Measurements from ENCODE around the gene SLC35G2.
"Not testable (repeated sequence)": the region's sequence is repeated elsewhere in the genome, so short reads cannot be mapped to it uniquely, and the experiment has no call there.

Gene SLC35G2

DNA sequence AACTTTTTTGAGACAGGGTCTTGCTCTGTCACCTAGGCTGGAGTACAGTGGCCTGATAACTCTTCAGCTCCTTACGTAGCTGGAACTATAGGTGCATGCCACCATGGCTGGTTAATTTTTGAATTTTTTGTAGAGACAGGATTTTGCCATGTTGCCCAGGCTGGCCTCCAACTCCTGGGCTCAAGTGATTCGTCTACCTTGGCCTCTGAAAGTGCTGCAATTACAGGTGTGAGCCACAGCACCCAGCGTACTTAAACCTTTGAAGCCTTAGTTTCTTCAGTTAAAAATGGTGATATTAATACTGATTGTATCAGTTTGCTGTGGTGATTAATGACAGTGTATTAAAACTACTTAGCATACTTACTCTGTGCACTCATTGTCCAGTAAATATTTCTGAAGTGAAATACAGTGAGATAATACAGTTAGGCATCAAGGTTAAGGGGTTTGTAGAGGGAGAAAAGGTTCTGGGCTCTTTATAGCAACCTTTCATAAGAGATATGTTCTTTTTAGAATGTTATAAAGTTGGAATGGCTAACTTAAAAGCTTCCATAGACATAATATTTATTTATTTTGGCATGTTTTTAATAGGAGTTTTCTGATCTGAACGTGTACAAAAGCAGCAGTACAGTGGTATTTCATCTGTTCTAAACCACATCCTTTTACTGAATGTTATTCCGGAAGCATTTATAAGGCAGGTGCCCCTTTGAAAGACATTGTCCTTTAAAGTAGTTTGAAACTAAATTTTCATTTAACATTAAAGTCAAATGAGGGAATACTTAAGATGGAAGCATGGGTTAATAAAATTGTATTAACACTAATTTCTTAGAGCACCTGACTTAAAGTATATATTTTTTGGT lies 66.7 kb downstream of the SLC35G2 start:
- Histone ChIP-seq H3K36me3 (ENCODE audit: control insufficient read depth, insufficient read depth, low read length) (no peaks in the 10 kb centered on the region), H3K27ac (ENCODE audit: low read length) (no peak overlapping the region), H3K4me3 (ENCODE audit: low read length) (no peak overlapping the region), H3K4me1 (ENCODE audit: control insufficient read depth, insufficient read depth, low read length) (no peaks in the 10 kb centered on the region), H3K9me3 (ENCODE audit: control insufficient read depth, insufficient read depth, low read length) (no peaks in the 10 kb centered on the region), H3K27me3 (ENCODE audit: control insufficient read depth, insufficient read depth, low read length) (no peaks in the 10 kb centered on the region)
- no CpG with 5 or more reads among the region's 5 CpGs for WGBS (ENCODE audit: insufficient coverage, insufficient read length)
- no peak for DNase-seq (ENCODE audit: low read depth, low spot score)

DNA sequence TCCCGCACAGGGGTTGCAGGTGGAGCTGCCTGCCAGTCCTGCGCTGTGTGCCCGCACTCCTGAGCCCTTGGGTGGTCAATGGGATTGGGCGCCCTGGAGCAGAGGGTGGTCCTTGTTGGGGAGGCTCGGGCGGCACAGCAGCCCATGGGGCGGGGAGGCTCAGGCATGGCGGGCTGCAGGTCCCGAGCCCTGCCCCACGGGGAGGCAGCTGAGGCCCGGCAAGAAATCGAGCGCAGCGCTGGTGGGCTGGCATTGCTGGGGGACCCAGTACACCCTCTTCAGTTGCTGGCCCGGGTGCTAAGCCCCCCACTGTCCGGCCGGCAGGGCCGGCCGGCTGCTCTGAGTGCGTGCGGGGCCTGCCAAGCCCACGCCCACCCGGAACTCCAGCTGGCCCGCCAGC lies 71.0 kb downstream of the SLC35G2 start:
- H3K4me3 ChIP-seq (ENCODE audit: low read length) = no peak overlapping the region
- no peaks in the 10 kb centered on the region; the same call in 1 of the 2 replicates for H3K4me1 ChIP-seq (ENCODE audit: control insufficient read depth, insufficient read depth, low read length)
- H3K9me3 ChIP-seq (ENCODE audit: control insufficient read depth, insufficient read depth, low read length) = no peaks in the 10 kb centered on the region
- no peak overlapping the region for H3K27ac ChIP-seq (ENCODE audit: low read length)
- WGBS (ENCODE audit: insufficient coverage, insufficient read length) = no CpG with 5 or more reads among the region's 24 CpGs
- no peaks in the 10 kb centered on the region for H3K36me3 ChIP-seq (ENCODE audit: control insufficient read depth, insufficient read depth, low read length)
- DNase-seq (ENCODE audit: low read depth, low spot score) = no peak
- H3K27me3 ChIP-seq (ENCODE audit: control insufficient read depth, insufficient read depth, low read length) = no peaks in the 10 kb centered on the region

DNA sequence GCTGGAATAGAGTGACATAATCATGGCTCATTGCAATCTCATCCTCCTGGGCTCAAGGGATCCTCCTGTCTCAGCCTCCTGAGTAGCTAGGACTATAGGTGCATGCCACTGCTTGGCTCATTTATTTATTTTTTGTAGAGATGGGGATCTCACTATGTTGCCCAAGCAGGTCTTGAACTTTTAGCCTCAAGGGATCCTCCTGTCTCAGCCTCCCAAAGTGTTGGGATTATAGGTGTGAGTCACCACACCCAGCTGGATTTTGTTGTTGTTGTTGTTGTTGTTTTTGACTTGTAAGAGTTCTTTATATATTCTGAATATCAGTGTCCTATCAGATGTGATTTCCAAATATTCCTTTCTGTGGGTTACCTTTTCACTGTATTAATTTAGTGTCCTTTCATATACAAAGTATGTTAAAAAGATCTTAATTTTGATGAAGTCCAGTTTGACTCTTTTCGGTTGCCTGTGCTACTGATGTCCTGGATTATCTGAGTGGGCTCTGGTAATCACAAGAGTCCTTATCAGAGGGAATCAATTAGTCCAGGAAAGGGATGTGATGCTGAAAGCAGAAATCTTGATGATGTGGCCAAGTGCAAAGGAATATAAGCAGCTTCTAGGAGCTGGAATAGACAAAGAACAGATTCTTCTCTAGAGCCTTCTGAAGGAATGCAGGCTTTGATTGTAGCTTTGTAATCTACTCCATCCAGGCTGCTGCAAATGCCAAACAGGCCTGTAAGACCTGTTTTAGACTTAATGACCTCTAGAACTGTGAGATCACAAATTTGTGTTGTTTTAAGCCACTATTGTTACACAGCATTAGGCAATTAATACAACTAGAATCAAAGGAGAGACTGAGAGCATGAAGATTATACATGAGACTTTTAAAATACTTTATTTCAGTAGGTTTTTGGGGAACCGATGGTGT lies 73.3 kb downstream of the SLC35G2 start:
- no peak overlapping the region for H3K4me3 ChIP-seq (ENCODE audit: low read length)
- no peaks in the 10 kb centered on the region for H3K36me3 ChIP-seq (ENCODE audit: control insufficient read depth, insufficient read depth, low read length)
- WGBS (ENCODE audit: insufficient coverage, insufficient read length) = no CpG with 5 or more reads among the region's 2 CpGs
- DNase-seq (ENCODE audit: low read depth, low spot score) = no peak
- no peak overlapping the region for H3K27ac ChIP-seq (ENCODE audit: low read length)
- no peaks in the 10 kb centered on the region; the same call in 1 of the 2 replicates for H3K4me1 ChIP-seq (ENCODE audit: control insufficient read depth, insufficient read depth, low read length)
- H3K27me3 ChIP-seq (ENCODE audit: control insufficient read depth, insufficient read depth, low read length) = no peaks in the 10 kb centered on the region
- H3K9me3 ChIP-seq (ENCODE audit: control insufficient read depth, insufficient read depth, low read length) = no peaks in the 10 kb centered on the region

DNA sequence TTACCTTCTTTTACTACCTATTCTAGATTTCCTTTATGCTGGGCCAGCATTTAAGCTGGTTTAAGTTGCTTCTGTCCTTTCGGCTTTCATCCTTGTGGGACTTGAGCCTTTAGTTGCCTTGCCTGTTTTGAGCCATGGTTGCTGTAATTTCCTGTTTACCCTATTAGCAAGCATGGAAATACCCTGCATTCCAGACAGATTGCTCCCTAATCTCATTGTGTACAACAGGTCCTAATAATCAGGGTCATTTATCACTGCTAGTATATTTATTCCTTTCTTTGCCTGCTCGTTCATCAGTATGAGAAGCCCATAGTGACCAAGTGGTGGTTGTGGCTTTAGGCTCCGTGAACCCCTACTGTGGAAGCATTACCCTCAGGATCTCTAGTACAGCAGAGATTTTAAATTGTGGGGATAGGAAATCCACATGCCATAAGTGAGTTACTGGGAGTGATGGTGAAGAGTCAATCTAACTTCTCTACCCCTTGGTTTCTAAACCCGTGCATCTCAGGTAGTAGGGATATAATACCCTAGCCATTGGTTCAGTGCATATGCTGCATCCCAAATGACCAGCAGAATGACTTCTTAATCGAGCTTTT lies 75.0 kb downstream of the SLC35G2 start:
- no peaks in the 10 kb centered on the region for H3K27me3 ChIP-seq (ENCODE audit: control insufficient read depth, insufficient read depth, low read length)
- H3K27ac ChIP-seq (ENCODE audit: low read length) = no peak overlapping the region
- WGBS (ENCODE audit: insufficient coverage, insufficient read length) = no CpG with 5 or more reads among the region's 5 CpGs
- H3K4me3 ChIP-seq (ENCODE audit: low read length) = no peak overlapping the region
- DNase-seq (ENCODE audit: low read depth, low spot score) = no peak
- no peaks in the 10 kb centered on the region for H3K9me3 ChIP-seq (ENCODE audit: control insufficient read depth, insufficient read depth, low read length)
- no peaks in the 10 kb centered on the region; the same call in 1 of the 2 replicates for H3K4me1 ChIP-seq (ENCODE audit: control insufficient read depth, insufficient read depth, low read length)
- H3K36me3 ChIP-seq (ENCODE audit: control insufficient read depth, insufficient read depth, low read length) = no peaks in the 10 kb centered on the region

DNA sequence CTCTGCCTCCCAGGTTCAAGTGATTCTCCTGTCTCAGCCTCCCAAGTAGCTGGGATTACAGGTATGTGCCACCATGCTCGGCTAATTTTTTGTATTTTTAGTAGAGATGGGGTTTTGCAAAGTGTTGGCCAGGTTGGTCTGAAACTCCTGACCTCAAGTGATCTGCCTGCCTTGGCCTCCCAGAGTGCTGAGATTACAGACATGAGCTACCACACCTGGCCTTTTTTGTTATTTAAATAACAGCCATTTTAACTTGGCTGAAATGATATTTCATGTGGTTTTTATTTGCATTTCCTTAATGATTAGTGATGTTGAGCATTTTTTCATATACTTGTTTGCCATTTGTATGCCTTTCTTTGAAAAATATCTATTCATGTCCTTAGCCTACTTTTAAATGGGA lies 78.2 kb downstream of the SLC35G2 start:
- H3K4me3 ChIP-seq (ENCODE audit: low read length); H3K27ac ChIP-seq (ENCODE audit: low read length); H3K36me3 ChIP-seq (ENCODE audit: control insufficient read depth, insufficient read depth, low read length); H3K27me3 ChIP-seq (ENCODE audit: control insufficient read depth, insufficient read depth, low read length); DNase-seq (ENCODE audit: low read depth, low spot score); H3K4me1 ChIP-seq (ENCODE audit: control insufficient read depth, insufficient read depth, low read length); H3K9me3 ChIP-seq (ENCODE audit: control insufficient read depth, insufficient read depth, low read length): not testable (repeated sequence)
- no CpG with 5 or more reads among the region's 1 CpG for WGBS (ENCODE audit: insufficient coverage, insufficient read length)

DNA sequence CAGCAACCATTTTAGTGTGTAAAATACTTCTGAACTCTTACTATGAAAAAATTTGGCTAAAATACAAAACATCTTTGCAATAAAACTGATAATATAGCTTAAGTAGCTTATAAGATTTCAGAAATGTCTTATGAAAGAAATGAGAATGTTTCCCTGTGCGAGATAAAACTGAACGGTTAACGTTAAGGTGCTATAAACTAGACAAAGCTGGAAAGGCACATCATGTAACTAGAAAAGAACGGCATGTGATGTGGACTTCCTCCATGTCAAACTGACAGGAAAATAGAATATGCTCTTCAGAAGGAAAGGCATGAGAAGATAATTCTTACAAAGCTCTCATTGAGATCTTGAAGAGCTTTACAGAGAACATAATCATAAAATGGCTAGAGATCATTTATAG lies 79.6 kb downstream of the SLC35G2 start:
- no peak for DNase-seq (ENCODE audit: low read depth, low spot score)
- H3K27me3 ChIP-seq (ENCODE audit: control insufficient read depth, insufficient read depth, low read length) = no peaks in the 10 kb centered on the region
- no peaks in the 10 kb centered on the region for H3K36me3 ChIP-seq (ENCODE audit: control insufficient read depth, insufficient read depth, low read length)
- no peak overlapping the region for H3K4me3 ChIP-seq (ENCODE audit: low read length)
- H3K27ac ChIP-seq (ENCODE audit: low read length) = no peak overlapping the region
- no CpG with 5 or more reads among the region's 4 CpGs for WGBS (ENCODE audit: insufficient coverage, insufficient read length)
- no peaks in the 10 kb centered on the region for H3K9me3 ChIP-seq (ENCODE audit: control insufficient read depth, insufficient read depth, low read length)
- no peaks in the 10 kb centered on the region; the same call in 1 of the 2 replicates for H3K4me1 ChIP-seq (ENCODE audit: control insufficient read depth, insufficient read depth, low read length)

DNA sequence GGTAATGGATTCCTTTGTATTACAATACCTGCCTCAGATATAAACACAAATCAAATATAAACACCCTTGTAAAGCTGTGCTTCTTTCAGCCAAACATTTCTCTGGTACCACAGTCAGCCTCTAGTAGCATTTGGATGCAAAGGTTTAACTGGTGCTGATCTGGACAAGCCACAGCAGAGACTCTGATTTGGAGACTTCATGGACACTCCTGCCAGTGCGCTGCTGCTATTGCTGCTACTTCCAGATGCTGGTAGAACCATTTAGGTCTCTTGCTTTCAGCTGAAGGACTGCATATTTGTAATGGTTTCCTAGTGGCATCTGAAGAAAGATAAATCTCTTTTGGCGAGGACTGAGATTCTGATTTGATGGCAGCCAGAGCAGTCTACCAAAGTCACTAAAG lies 80.0 kb downstream of the SLC35G2 start:
- H3K27ac ChIP-seq (ENCODE audit: low read length) = no peak overlapping the region

DNA sequence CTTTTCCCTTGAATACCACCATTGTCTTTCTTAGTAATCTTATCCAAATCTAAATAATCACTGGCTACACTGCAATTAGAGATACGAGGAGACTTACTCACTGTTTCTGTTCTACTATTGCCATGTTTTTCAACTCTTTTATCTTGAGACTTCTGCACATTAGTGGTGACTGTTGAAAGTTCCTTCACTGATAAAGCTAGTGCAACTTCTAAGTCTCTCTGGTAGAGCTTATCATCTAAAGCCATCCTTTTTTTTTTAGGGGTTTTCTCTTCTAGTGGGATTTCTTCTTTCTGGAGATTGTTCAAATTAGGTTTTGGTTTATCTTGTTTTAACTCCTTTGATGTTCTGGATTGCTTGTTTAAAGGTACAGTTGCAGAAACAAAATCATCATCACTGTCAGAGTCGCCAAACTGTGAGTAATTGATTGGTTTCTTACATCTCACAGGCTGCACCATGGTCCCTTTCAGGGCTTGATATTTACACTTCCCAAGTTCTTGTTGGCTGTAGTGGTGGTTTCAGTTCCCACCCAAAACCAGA lies 80.8 kb downstream of the SLC35G2 start:
- Histone ChIP-seq H3K4me3 (ENCODE audit: low read length) (no peak overlapping the region), H3K4me1 (ENCODE audit: control insufficient read depth, insufficient read depth, low read length) (no peaks in the 10 kb centered on the region), H3K36me3 (ENCODE audit: control insufficient read depth, insufficient read depth, low read length) (no peaks in the 10 kb centered on the region), H3K9me3 (ENCODE audit: control insufficient read depth, insufficient read depth, low read length) (no peaks in the 10 kb centered on the region), H3K27me3 (ENCODE audit: control insufficient read depth, insufficient read depth, low read length) (no peaks in the 10 kb centered on the region), H3K27ac (ENCODE audit: low read length) (no peak overlapping the region)
- no peak for DNase-seq (ENCODE audit: low read depth, low spot score)
- no CpG with 5 or more reads among the region's 2 CpGs for WGBS (ENCODE audit: insufficient coverage, insufficient read length)

More for the DNA sequence above, 80.0 kb downstream of the SLC35G2 start:
- Histone ChIP-seq H3K9me3 (ENCODE audit: control insufficient read depth, insufficient read depth, low read length) (no peaks in the 10 kb centered on the region), H3K4me3 (ENCODE audit: low read length) (no peak overlapping the region), H3K27me3 (ENCODE audit: control insufficient read depth, insufficient read depth, low read length) (no peaks in the 10 kb centered on the region), H3K4me1 (ENCODE audit: control insufficient read depth, insufficient read depth, low read length) (no peaks in the 10 kb centered on the region), H3K36me3 (ENCODE audit: control insufficient read depth, insufficient read depth, low read length) (no peaks in the 10 kb centered on the region)
- WGBS (ENCODE audit: insufficient coverage, insufficient read length) = no CpG with 5 or more reads among the region's 2 CpGs
- no peak for DNase-seq (ENCODE audit: low read depth, low spot score)

DNA sequence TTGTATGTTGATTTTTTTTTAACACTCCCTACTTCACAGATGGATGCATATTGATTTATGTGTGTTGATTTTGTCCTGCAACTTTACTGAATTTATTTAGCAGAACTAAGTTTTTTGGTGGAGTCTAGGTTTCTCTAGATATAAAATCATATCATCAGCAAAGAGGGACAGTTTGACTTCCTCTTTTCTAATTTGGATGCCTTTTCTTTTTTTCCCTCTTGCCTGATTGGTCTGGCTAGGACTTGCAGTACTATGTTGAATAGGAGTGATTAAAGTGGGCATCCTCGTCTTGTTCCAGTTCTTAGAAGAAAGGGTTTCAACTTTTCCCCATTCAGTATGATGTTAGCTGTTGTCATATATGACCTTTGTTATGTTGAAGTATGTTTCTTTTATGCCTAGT lies 81.8 kb downstream of the SLC35G2 start:
- not testable (repeated sequence) for H3K27me3 ChIP-seq (ENCODE audit: control insufficient read depth, insufficient read depth, low read length); H3K4me3 ChIP-seq (ENCODE audit: low read length); H3K36me3 ChIP-seq (ENCODE audit: control insufficient read depth, insufficient read depth, low read length); H3K27ac ChIP-seq (ENCODE audit: low read length); H3K4me1 ChIP-seq (ENCODE audit: control insufficient read depth, insufficient read depth, low read length); H3K9me3 ChIP-seq (ENCODE audit: control insufficient read depth, insufficient read depth, low read length); DNase-seq (ENCODE audit: low read depth, low spot score)
- WGBS (ENCODE audit: insufficient coverage, insufficient read length) = no CpG with 5 or more reads among the region's 1 CpG

DNA sequence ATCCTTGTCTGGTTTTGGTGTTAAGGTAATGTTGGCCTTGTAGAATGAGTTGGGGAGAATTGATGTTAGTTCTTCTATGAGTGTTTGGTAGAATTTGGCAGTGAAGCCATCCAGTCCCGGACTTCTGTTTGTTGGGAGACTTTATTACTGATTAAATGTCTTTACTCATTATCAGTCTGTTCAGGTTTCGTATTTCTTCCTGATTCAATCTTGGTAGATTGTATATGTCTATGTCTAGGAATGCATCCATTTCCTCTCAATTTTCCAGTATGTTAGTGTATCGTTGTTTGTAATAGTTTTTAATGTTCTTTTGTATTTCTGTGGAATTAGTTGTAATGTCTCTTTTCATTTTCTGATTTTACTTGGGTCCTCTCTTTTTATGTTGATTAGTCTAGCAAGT lies 82.5 kb downstream of the SLC35G2 start:
- DNase-seq (ENCODE audit: low read depth, low spot score) = no peak
- no peaks in the 10 kb centered on the region for H3K9me3 ChIP-seq (ENCODE audit: control insufficient read depth, insufficient read depth, low read length)
- no peaks in the 10 kb centered on the region for H3K27me3 ChIP-seq (ENCODE audit: control insufficient read depth, insufficient read depth, low read length)
- no peaks in the 10 kb centered on the region for H3K36me3 ChIP-seq (ENCODE audit: control insufficient read depth, insufficient read depth, low read length)
- no CpG with 5 or more reads among the region's 3 CpGs for WGBS (ENCODE audit: insufficient coverage, insufficient read length)
- no peak overlapping the region for H3K27ac ChIP-seq (ENCODE audit: low read length)
- H3K4me1 ChIP-seq (ENCODE audit: control insufficient read depth, insufficient read depth, low read length) = no peaks in the 10 kb centered on the region
- no peak overlapping the region for H3K4me3 ChIP-seq (ENCODE audit: low read length)
